ENCODE results near the gene LCORL.

The LCORL gene

GRCh38 chr4:17924189-17924588 lies 97.4 kb downstream of the LCORL start:
- Mint-ChIP-seq H3K9me3 (no peaks in the 10 kb centered on the region), H3K27ac (no peak overlapping the region), H3K27me3 (no peaks in the 10 kb centered on the region), H3K4me3 (no peak overlapping the region), H3K36me3 (peaks cover 49% of the 10 kb centered on the region), H3K4me1 (no peaks in the 10 kb centered on the region)
- no peak for ATAC-seq

DNA sequence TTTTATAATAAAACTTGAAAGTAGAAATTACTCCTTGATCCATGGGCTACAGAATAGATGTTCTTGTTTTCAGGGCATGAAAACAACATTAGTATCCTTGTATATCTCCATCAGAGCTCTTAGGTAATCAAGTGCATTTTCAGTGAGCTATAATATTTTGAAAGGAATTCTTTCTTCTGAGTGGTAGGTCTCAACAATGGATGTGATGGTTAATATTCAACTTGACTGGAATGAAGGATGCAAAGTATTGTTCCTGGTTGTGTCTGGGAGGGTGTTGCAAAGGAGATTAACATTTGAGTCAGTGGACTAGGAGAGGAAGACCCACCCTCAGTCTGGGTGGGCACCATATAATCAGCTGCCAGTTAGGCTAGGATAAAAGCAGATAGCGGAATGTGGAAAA lies 100.1 kb downstream of the LCORL start:
- no peak overlapping the region for H3K27ac Mint-ChIP-seq
- no peaks in the 10 kb centered on the region for H3K4me1 Mint-ChIP-seq
- no peak for ATAC-seq
- H3K27me3 Mint-ChIP-seq, result no peaks in the 10 kb centered on the region
- H3K4me3 Mint-ChIP-seq, result no peak overlapping the region
- no peaks in the 10 kb centered on the region for H3K9me3 Mint-ChIP-seq
- peaks cover 68% of the 10 kb centered on the region for H3K36me3 Mint-ChIP-seq

- Mint-ChIP-seq H3K4me1 (no peaks in the 10 kb centered on the region), H3K27ac (no peak overlapping the region), H3K27me3 (no peaks in the 10 kb centered on the region), H3K4me3 (no peak overlapping the region), H3K36me3 (peaks cover 68% of the 10 kb centered on the region), H3K9me3 (no peaks in the 10 kb centered on the region)
- ATAC-seq, result no peak
Measured at GRCh38 chr4:17920681-17921080, 100.9 kb downstream of the LCORL start.

DNA sequence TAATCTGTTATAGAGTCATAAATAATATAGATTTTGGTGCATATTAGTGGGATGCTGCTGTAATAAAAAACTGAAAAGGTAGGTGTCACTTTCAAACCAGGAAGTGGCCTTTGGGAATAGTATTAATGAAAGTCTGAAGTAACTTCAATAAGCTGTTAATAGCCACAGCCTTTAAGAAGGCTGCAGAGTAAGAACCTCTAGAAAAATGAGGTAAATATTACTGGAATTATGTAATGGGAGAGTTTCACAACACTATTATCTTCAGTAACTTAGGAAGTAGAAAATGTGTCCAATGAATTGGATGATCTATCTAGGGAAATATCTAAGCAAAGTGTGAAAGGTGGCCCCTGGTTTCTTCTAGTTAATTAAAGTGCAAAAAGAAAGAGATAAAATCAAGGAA lies 106.1 kb downstream of the LCORL start:
- Mint-ChIP-seq H3K27ac (no peak overlapping the region), H3K36me3 (peaks cover 61% of the 10 kb centered on the region), H3K4me3 (no peak overlapping the region), H3K4me1 (no peaks in the 10 kb centered on the region), H3K9me3 (no peaks in the 10 kb centered on the region), H3K27me3 (no peaks in the 10 kb centered on the region)
- no peak for ATAC-seq

DNA sequence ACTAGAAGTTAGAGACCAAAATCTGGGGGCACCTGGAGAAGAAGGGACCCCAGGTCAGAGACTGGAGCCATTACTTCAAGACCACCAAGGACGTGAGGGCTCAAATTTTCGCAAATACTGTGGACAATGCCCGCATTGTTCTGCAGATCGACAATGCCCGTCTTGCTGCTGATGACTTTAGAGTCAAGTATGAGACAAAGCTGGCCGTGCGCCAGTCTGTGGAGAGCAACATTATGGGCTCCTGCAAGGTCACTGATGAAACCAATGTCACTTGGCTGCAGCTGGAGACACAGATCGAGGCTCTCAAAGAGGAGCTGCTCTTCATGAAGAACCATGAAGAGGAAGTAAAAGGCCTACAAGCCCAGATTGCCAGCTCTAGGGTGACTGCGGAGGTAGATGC lies 109.5 kb downstream of the LCORL start:
- ATAC-seq, result no peak

DNA sequence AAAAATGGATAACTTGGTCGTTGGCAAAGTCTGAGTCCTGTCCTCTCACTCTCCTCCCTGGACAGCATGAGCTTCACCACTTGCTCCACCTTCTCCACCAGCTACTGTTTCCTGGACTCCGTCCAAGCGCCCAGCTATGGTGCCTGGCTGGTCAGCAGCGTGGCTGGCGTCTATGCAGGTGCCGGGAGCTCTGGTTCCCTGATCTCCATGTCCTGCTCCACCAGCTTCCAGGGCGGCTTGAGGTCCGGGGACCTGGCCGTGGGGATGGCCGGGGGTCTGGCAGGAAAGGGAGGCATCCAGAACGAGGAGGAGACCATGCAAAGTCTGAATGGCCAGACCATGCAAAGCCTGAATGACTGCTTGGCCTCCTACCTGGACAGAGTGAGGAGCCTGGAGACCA lies 109.9 kb downstream of the LCORL start:
- no peaks in the 10 kb centered on the region for H3K4me1 Mint-ChIP-seq
- ATAC-seq, result no peak
- H3K4me3 Mint-ChIP-seq, result no peak overlapping the region
- H3K9me3 Mint-ChIP-seq, result no peaks in the 10 kb centered on the region
- H3K36me3 Mint-ChIP-seq, result peaks cover 59% of the 10 kb centered on the region
- no peak overlapping the region for H3K27ac Mint-ChIP-seq
- no peaks in the 10 kb centered on the region for H3K27me3 Mint-ChIP-seq

More for the DNA sequence above, 109.5 kb downstream of the LCORL start:
- no peaks in the 10 kb centered on the region for H3K27me3 Mint-ChIP-seq
- H3K27ac Mint-ChIP-seq, result no peak overlapping the region
- H3K4me1 Mint-ChIP-seq, result no peaks in the 10 kb centered on the region
- no peak overlapping the region for H3K4me3 Mint-ChIP-seq
- H3K36me3 Mint-ChIP-seq, result peaks cover 58% of the 10 kb centered on the region
- no peaks in the 10 kb centered on the region for H3K9me3 Mint-ChIP-seq

- Mint-ChIP-seq H3K36me3 (peaks cover 57% of the 10 kb centered on the region), H3K4me3 (no peak overlapping the region), H3K27me3 (no peaks in the 10 kb centered on the region), H3K27ac (no peak overlapping the region), H3K9me3 (no peaks in the 10 kb centered on the region), H3K4me1 (no peaks in the 10 kb centered on the region)
- ATAC-seq, result no peak
Measured at GRCh38 chr4:17898553-17899055, 123.0 kb downstream of the LCORL start.

GRCh38 chr4:17895481-17895880 lies 126.1 kb downstream of the LCORL start:
- H3K4me1 Mint-ChIP-seq, result no peaks in the 10 kb centered on the region
- no peak overlapping the region for H3K4me3 Mint-ChIP-seq
- H3K36me3 Mint-ChIP-seq, result peaks cover 42% of the 10 kb centered on the region
- no peaks in the 10 kb centered on the region for H3K27me3 Mint-ChIP-seq
- ATAC-seq, result no peak
- H3K27ac Mint-ChIP-seq, result no peak overlapping the region
- no peaks in the 10 kb centered on the region for H3K9me3 Mint-ChIP-seq

GRCh38 chr4:17894421-17894820 lies 127.1 kb downstream of the LCORL start:
- Mint-ChIP-seq H3K27me3 (no peaks in the 10 kb centered on the region), H3K27ac (no peak overlapping the region), H3K36me3 (peaks cover 35% of the 10 kb centered on the region), H3K4me1 (no peaks in the 10 kb centered on the region), H3K4me3 (no peak overlapping the region), H3K9me3 (no peaks in the 10 kb centered on the region)
- no peak for ATAC-seq

- H3K4me1 Mint-ChIP-seq, result no peaks in the 10 kb centered on the region
- H3K27ac Mint-ChIP-seq, result no peak overlapping the region
- ATAC-seq, result no peak
- no peaks in the 10 kb centered on the region for H3K9me3 Mint-ChIP-seq
- no peak overlapping the region for H3K4me3 Mint-ChIP-seq
- peaks cover 23% of the 10 kb centered on the region for H3K36me3 Mint-ChIP-seq
- no peaks in the 10 kb centered on the region for H3K27me3 Mint-ChIP-seq
Measured at GRCh38 chr4:17889692-17890091, 131.9 kb downstream of the LCORL start.

DNA sequence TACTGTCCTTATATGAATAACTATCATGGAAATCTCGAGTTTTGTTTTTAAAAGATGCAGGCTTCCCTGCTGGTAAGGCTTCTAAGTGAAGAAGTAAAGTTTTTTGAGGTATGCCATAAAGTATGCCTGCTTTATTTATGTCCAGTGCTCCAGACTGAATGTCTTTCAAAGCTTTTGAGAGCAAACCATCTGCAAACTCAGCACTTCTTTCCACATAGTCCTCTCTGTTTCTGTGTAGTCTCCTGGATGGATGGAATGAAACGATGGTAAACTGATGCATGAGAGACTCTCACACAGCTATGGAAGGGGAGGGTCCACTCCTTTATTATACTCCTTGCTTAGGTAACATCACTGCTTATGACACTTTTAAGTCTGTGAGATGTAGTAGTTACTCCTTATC lies 137.0 kb downstream of the LCORL start:
- H3K27me3 Mint-ChIP-seq, result no peaks in the 10 kb centered on the region
- no peak overlapping the region for H3K27ac Mint-ChIP-seq
- no peaks in the 10 kb centered on the region for H3K9me3 Mint-ChIP-seq
- no peak overlapping the region for H3K4me3 Mint-ChIP-seq
- H3K36me3 Mint-ChIP-seq, result peaks cover 33% of the 10 kb centered on the region
- ATAC-seq, result no peak
- no peaks in the 10 kb centered on the region for H3K4me1 Mint-ChIP-seq

DNA sequence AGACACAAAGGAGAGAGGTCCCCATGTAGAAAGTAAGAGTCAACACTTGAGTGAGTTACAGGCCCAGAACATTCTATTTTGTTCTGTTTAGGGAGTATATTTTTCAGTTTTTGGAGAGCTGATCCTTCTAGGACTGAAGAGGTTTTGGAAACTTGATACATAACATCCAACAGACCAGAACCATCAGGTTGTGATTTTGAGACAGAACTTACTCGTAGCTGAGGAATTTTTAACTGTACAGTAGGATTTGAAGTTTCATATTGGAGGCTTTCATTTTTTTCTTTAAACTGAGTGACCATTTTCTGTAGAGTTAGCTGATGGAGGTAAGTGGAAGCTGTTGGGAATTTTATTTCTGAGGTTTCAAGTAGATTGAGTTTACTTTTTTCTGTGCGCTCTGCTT lies 137.5 kb downstream of the LCORL start:
- no peaks in the 10 kb centered on the region for H3K9me3 Mint-ChIP-seq
- no peak for ATAC-seq
- peaks cover 33% of the 10 kb centered on the region for H3K36me3 Mint-ChIP-seq
- no peak overlapping the region for H3K27ac Mint-ChIP-seq
- no peaks in the 10 kb centered on the region for H3K27me3 Mint-ChIP-seq
- H3K4me3 Mint-ChIP-seq, result no peak overlapping the region
- no peaks in the 10 kb centered on the region for H3K4me1 Mint-ChIP-seq

- no peak for ATAC-seq
- H3K9me3 Mint-ChIP-seq, result peaks cover 3% of the 10 kb centered on the region
- peaks cover 9% of the 10 kb centered on the region for H3K36me3 Mint-ChIP-seq
Measured at GRCh38 chr4:17877661-17878060, 143.9 kb downstream of the LCORL start.

DNA sequence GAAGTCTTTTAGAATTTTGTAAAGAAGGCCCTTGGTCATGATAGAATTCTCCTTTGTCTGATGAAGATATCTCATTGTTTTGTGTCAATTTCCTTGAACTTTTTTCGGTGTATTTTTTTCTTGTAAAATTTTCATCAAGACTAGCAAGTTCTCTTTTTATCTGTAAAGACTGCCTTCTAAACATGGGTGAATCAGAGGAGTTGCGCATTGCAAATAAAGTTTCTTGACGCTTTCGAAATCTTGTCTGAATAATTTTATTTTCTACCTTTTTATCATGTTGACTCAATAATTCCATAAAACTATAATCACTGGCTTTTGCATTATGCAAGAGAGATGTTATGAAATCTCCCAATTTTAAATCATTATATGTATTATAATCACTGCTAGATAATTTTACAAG lies 144.6 kb downstream of the LCORL start:
- no peaks in the 10 kb centered on the region for H3K4me1 Mint-ChIP-seq
- no peak overlapping the region for H3K27ac Mint-ChIP-seq
- no peak for ATAC-seq
- no peak overlapping the region for H3K4me3 Mint-ChIP-seq
- H3K9me3 Mint-ChIP-seq, result peaks cover 3% of the 10 kb centered on the region
- H3K36me3 Mint-ChIP-seq, result peaks cover 9% of the 10 kb centered on the region
- no peaks in the 10 kb centered on the region for H3K27me3 Mint-ChIP-seq

More at GRCh38 chr4:17877661-17878060, 143.9 kb downstream of the LCORL start:
- Mint-ChIP-seq H3K4me1 (no peaks in the 10 kb centered on the region), H3K27me3 (no peaks in the 10 kb centered on the region), H3K4me3 (no peak overlapping the region), H3K27ac (no peak overlapping the region)

- H3K36me3 Mint-ChIP-seq, result peaks cover 9% of the 10 kb centered on the region
- peaks cover 3% of the 10 kb centered on the region for H3K9me3 Mint-ChIP-seq
- no peak overlapping the region for H3K4me3 Mint-ChIP-seq
- no peaks in the 10 kb centered on the region for H3K27me3 Mint-ChIP-seq
- no peak overlapping the region for H3K27ac Mint-ChIP-seq
- H3K4me1 Mint-ChIP-seq, result no peaks in the 10 kb centered on the region
- peak; percentile 55 for ATAC-seq
Measured at GRCh38 chr4:17875402-17876070, 146.0 kb downstream of the LCORL start.

DNA sequence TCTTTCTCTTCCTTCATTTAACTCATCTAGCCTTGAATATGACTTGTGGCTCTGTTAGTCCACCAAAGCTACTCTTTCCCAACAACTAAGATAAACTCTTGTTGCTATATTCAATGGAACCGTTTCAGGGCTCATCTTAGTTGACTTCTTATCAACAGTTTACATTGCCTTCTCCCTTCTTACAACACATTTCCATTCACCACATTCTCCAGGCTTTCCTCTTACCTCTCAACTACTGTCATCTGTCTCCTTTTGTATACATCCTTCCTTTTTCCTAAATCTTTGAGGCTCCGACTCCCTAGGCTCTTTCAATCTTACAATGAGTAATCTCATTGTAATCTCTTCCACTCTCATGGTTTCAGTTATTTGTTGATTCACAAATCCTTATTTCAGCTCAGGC lies 152.2 kb downstream of the LCORL start:
- no peak for ATAC-seq
- no peaks in the 10 kb centered on the region for H3K4me1 Mint-ChIP-seq
- H3K27me3 Mint-ChIP-seq, result no peaks in the 10 kb centered on the region
- no peak overlapping the region for H3K27ac Mint-ChIP-seq
- H3K36me3 Mint-ChIP-seq, result peaks cover 14% of the 10 kb centered on the region
- peaks cover under 1% of the 10 kb centered on the region for H3K9me3 Mint-ChIP-seq
- H3K4me3 Mint-ChIP-seq, result no peak overlapping the region

Data from stimulated activated memory B cell treated with anti-CD40 and anti-IgM and Interleukin-4, amounts not matched to agents 10 μg/mL and 1 μg/mL and 100 μg/mL, for 72 hours (primary cell).